ENCODE data around the gene DOK7.

- TF ChIP-seq CTCF (IDR thresholded peaks at IDR 0.05) (no peak), POLR2A (IDR thresholded peaks at IDR 0.05) (no peak)
Measured at GRCh38 chr4:3523146-3523627, 60.1 kb downstream of the DOK7 start.
